Measurements from ENCODE around the gene NUMBL.

DNA sequence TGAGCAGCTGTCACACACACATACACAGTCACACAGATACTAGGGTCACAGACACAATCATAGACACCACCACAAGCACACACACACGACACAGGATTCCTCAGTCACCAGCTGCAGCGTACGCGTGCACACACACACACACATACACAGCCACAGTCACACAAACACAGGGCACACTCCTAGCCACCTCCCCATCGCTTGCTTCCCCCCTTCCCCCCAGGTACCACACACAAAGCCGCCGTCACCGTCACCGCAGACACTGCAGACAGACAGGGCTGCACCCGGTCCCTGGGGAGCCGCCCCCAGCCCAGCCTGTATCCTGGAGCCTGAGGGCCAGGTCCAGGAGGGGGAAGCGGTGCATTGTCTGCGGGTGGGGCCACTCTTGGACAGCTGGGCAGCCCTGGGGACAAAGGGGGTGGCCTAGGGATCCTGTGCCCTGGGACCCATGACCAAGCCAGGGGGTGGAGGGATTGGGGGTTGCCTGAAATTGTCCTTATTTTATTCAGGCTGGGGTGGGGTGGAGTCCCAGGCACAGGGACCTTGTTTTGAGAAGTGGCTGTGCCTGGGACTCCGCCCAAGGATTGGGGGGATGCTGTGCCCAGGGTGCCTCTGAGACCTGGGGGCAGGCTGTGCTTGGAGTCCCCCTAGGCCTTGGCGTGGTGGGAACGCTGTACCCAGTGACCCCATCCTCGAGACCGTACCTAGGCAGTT lies 957 bp downstream of the NUMBL start:
- TF ChIP-seq POLR2AphosphoS5 (IDR thresholded peaks at IDR 0.05; ENCODE audit: low read depth, low read length) = no peak
- TF ChIP-seq, protein P1, sequence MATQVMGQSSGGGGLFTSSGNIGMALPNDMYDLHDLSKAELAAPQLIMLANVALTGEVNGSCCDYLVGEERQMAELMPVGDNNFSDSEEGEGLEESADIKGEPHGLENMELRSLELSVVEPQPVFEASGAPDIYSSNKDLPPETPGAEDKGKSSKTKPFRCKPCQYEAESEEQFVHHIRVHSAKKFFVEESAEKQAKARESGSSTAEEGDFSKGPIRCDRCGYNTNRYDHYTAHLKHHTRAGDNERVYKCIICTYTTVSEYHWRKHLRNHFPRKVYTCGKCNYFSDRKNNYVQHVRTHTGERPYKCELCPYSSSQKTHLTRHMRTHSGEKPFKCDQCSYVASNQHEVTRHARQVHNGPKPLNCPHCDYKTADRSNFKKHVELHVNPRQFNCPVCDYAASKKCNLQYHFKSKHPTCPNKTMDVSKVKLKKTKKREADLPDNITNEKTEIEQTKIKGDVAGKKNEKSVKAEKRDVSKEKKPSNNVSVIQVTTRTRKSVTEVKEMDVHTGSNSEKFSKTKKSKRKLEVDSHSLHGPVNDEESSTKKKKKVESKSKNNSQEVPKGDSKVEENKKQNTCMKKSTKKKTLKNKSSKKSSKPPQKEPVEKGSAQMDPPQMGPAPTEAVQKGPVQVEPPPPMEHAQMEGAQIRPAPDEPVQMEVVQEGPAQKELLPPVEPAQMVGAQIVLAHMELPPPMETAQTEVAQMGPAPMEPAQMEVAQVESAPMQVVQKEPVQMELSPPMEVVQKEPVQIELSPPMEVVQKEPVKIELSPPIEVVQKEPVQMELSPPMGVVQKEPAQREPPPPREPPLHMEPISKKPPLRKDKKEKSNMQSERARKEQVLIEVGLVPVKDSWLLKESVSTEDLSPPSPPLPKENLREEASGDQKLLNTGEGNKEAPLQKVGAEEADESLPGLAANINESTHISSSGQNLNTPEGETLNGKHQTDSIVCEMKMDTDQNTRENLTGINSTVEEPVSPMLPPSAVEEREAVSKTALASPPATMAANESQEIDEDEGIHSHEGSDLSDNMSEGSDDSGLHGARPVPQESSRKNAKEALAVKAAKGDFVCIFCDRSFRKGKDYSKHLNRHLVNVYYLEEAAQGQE (IDR thresholded peaks at IDR 0.05; ENCODE audit: insufficient read depth in 1 of 2, low read depth in 2 of 2, low read length in 2 of 2) = no peak
